GM12891 (cell line): ENCODE measurements around the gene SART3.

Experiments used
- POLR2A ChIP-seq: IDR thresholded peaks from 2 replicates; pipeline ENCODE4 v1.6.1; 2011; ENCODE audit warnings: low read depth, low read length, control low read depth
- SPI1 ChIP-seq: IDR thresholded peaks from 2 replicates; pipeline ENCODE4 v1.6.1; 2011; ENCODE audit warnings: low read depth, low read length, control low read depth

DNA sequence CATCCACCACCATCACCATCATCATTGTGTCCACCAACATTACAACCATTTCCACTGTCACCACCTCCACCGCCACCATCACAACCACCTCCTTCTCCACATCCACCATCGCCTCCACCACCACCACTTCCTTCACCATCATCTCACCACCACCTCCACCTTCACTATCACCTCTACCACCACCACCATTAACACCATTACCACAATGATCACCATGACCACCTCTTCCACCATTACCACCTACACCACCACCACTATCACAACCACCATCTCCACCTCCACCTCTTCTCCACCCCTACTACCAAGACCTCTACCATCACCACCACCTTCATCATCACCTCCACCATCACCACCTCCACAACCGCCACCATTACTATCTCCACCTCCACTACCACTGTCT is 17.8 kb upstream of the SART3 start:
- TF ChIP-seq SPI1 (no peak), POLR2A (no peak)
